Skeletal muscle satellite cell (primary cell): ENCODE data around the gene GTF3C2. TPM values are rescaled to one million over a fixed set of nuclear protein-coding genes. Genes with fewer than 3 reads are reported as not detected.

Experiments
- H3K27me3 ChIP-seq: 2 replicates; pipeline ENCODE4 v1.7.0; 2013; ENCODE audit warnings: low read length; ENCODE audit not compliant: control insufficient read depth, insufficient read depth
- H3K36me3 ChIP-seq: 2 replicates; pipeline ENCODE4 v1.7.0; 2013; ENCODE audit warnings: mild to moderate bottlenecking, control low read depth, low read length; ENCODE audit not compliant: insufficient read depth
- H3K4me1 ChIP-seq: 2 replicates; pipeline ENCODE4 v1.7.0; 2013; ENCODE audit warnings: low read length; ENCODE audit not compliant: control insufficient read depth, insufficient read depth
- H3K4me2 ChIP-seq: 2 replicates; pipeline ENCODE4 v1.7.0; 2013; ENCODE audit warnings: mild to moderate bottlenecking, low read length
- H3K4me3 ChIP-seq: 2 replicates; pipeline ENCODE4 v1.7.0; 2013; ENCODE audit warnings: low read length
- H3K9ac ChIP-seq: 2 replicates; pipeline ENCODE4 v1.7.0; 2013; ENCODE audit warnings: mild to moderate bottlenecking, low read depth, low read length, moderate library complexity
- H3K9me3 ChIP-seq: replicated peaks from 2 replicates; pipeline ENCODE4 v1.7.0; 2013; ENCODE audit warnings: mild to moderate bottlenecking, control low read depth, low read length
- total RNA-seq: library from RNA; depleted of rRNA; stranded (reverse); fragments of >200 nt; gene quantifications from 2 replicates; pipeline ENCODE4 v1.2.3, GENCODE V29; 2012; rRNA removed

The GTF3C2 gene
- total RNA-seq = 25.6 and 34.3 TPM in 2 replicates

GRCh38 chr2:27356382-27357181 is at the start of gene GTF3C2:
GTF3C2 (minus strand) TSS chr2:27356764; CDS start chr2:27343554, 13,210 bp downstream.
- Histone ChIP-seq H3K9ac (peak within 1 kb of the TSS; percentile 93), H3K4me1 (peaks cover 32% of the 10 kb centered on the region), H3K36me3 (no peaks in the 10 kb centered on the region), H3K4me3 (peak within 1 kb of the TSS; percentile 88), H3K4me2 (peak within 1 kb of the TSS; percentile 85), H3K9me3 (no peaks in the 10 kb centered on the region), H3K27me3 (no peaks in the 10 kb centered on the region)

- H3K4me3 ChIP-seq = no peak overlapping the region
- H3K4me2 ChIP-seq = no peak overlapping the region
- H3K9ac ChIP-seq = no peak overlapping the region
- no peaks in the 10 kb centered on the region for H3K27me3 ChIP-seq
- H3K9me3 ChIP-seq = no peaks in the 10 kb centered on the region
- H3K4me1 ChIP-seq = no peaks in the 10 kb centered on the region
- H3K36me3 ChIP-seq = peaks cover 4% of the 10 kb centered on the region
Observed at GRCh38 chr2:27400348-27401135, 44.0 kb upstream of the GTF3C2 start.

- no peak overlapping the region for H3K4me2 ChIP-seq
- peaks cover 3% of the 10 kb centered on the region for H3K36me3 ChIP-seq
- H3K9ac ChIP-seq = no peak overlapping the region
- H3K27me3 ChIP-seq = no peaks in the 10 kb centered on the region
- H3K4me3 ChIP-seq = no peak overlapping the region
- no peaks in the 10 kb centered on the region for H3K4me1 ChIP-seq
- H3K9me3 ChIP-seq = no peaks in the 10 kb centered on the region
Observed at GRCh38 chr2:27398962-27399361, 42.4 kb upstream of the GTF3C2 start.

- Histone ChIP-seq H3K4me3 (no peak overlapping the region), H3K36me3 (peaks cover 7% of the 10 kb centered on the region), H3K9ac (no peak overlapping the region), H3K4me2 (no peak overlapping the region), H3K4me1 (no peaks in the 10 kb centered on the region), H3K27me3 (no peaks in the 10 kb centered on the region), H3K9me3 (no peaks in the 10 kb centered on the region)
Observed at GRCh38 chr2:27393225-27393624, 36.7 kb upstream of the GTF3C2 start.

GRCh38 chr2:27390822-27391679 is 34.5 kb upstream of the GTF3C2 start:
- Histone ChIP-seq H3K4me1 (no peaks in the 10 kb centered on the region), H3K36me3 (peaks cover 10% of the 10 kb centered on the region), H3K4me2 (no peak overlapping the region), H3K4me3 (no peak overlapping the region), H3K9me3 (no peaks in the 10 kb centered on the region), H3K27me3 (no peaks in the 10 kb centered on the region), H3K9ac (no peak overlapping the region)

- H3K9ac ChIP-seq = peak overlapping the region; percentile 92
- peak overlapping the region; percentile 79 for H3K4me3 ChIP-seq
- H3K4me1 ChIP-seq = peaks cover 34% of the 10 kb centered on the region
- H3K36me3 ChIP-seq = peaks cover 74% of the 10 kb centered on the region
- peak overlapping the region; percentile 98 for H3K4me2 ChIP-seq
- H3K27me3 ChIP-seq = no peaks in the 10 kb centered on the region
- H3K9me3 ChIP-seq = no peaks in the 10 kb centered on the region
Observed at GRCh38 chr2:27381577-27382181, 25.1 kb upstream of the GTF3C2 start.

GRCh38 chr2:27380626-27381545 is 24.3 kb upstream of the GTF3C2 start, which contains the start of gene ZNF513:
ZNF513 (minus strand) TSS chr2:27380734; CDS start chr2:27380526, 208 bp downstream.
- H3K9me3 ChIP-seq = no peaks in the 10 kb centered on the region
- H3K27me3 ChIP-seq = no peaks in the 10 kb centered on the region
- H3K36me3 ChIP-seq = peaks cover 78% of the 10 kb centered on the region
- H3K4me1 ChIP-seq = peaks cover 36% of the 10 kb centered on the region
- peak within 1 kb of the TSS; percentile 79 for H3K4me3 ChIP-seq
- H3K4me2 ChIP-seq = peak within 1 kb of the TSS; percentile 98
- peak within 1 kb of the TSS; percentile 92 for H3K9ac ChIP-seq

GRCh38 chr2:27379836-27380625 is 23.5 kb upstream of the GTF3C2 start:
- Histone ChIP-seq H3K9me3 (no peaks in the 10 kb centered on the region), H3K36me3 (peaks cover 78% of the 10 kb centered on the region), H3K4me3 (peak overlapping the region; percentile 79), H3K9ac (peak overlapping the region; percentile 92), H3K4me2 (peak overlapping the region; percentile 98), H3K4me1 (peaks cover 36% of the 10 kb centered on the region), H3K27me3 (no peaks in the 10 kb centered on the region)

GRCh38 chr2:27379383-27379835 is 22.8 kb upstream of the GTF3C2 start:
- H3K9ac ChIP-seq = peak overlapping the region; percentile 92
- H3K4me1 ChIP-seq = peaks cover 36% of the 10 kb centered on the region
- H3K27me3 ChIP-seq = no peaks in the 10 kb centered on the region
- H3K36me3 ChIP-seq = peaks cover 78% of the 10 kb centered on the region
- peak overlapping the region; percentile 98 for H3K4me2 ChIP-seq
- no peaks in the 10 kb centered on the region for H3K9me3 ChIP-seq
- peak overlapping the region; percentile 79 for H3K4me3 ChIP-seq
